Gastrocnemius medialis (tissue), 4 donors: ENCODE results near the gene UGT1A1. TPM values are rescaled to one million over a fixed set of nuclear protein-coding genes. Genes with fewer than 3 reads are reported as not detected.

ENCODE experiments used
- ATAC-seq, 2 donors: fragments of 150-250 bp; one replicate each; pipeline ENCODE4 v1.9.1; 2016
- DNase-seq, 2 donors: peaks; one replicate each; pipeline ENCODE4 v3.0.0-alpha.2; 2019
- H3K27ac ChIP-seq, 4 donors: fragments of 200-600 bp; sonication (generic); 1 replicate in 1 of 4; 2 replicates in 3 of 4; pipeline ENCODE4 v1.5.1; 2016 to 2018; ENCODE audit warnings: mild to moderate bottlenecking in 2 of 4, moderate library complexity in 1 of 4
- H3K27me3 ChIP-seq, 3 donors: fragments of 200-600 bp; sonication (generic) in 2 of 3; 1 replicate in 1 of 3; 2 replicates in 2 of 3; pipeline versions ENCODE4 v1.5.1 to v1.6.0; 2016 to 2019; ENCODE audit warnings: mild to moderate bottlenecking in 1 of 3, moderate library complexity in 1 of 3
- H3K36me3 ChIP-seq, 2 donors: fragments of 200-600 bp; sonication (generic) in 1 of 2; one replicate each; pipeline ENCODE4 v1.5.1; 2017 to 2018
- H3K4me1 ChIP-seq, 2 donors: fragments of 200-600 bp; sonication (generic) in 1 of 2; one replicate each; pipeline ENCODE4 v1.5.1; 2016 to 2017; ENCODE audit warnings: mild to moderate bottlenecking in 2 of 2
- H3K4me3 ChIP-seq, 4 donors: fragments of 200-600 bp; sonication (generic) in 3 of 4; 1 replicate in 1 of 4; 2 replicates in 3 of 4; pipeline ENCODE4 v1.5.1; 2016 to 2019; ENCODE audit warnings: mild to moderate bottlenecking in 2 of 4
- H3K9me3 ChIP-seq, 3 donors: fragments of 200-600 bp; sonication (generic) in 2 of 3; 1 replicate in 1 of 3; 2 replicates in 2 of 3; pipeline ENCODE4 v1.5.1; 2016 to 2019
- CTCF ChIP-seq, 5 experiments: fragments of 450-650 bp in 3 of 5; fragments of 200-600 bp in 2 of 5; sonication (generic) in 2 of 5; IDR thresholded peaks in 4 of 5; conservative IDR thresholded peaks in 1 of 5; 1 replicate in 4 of 5; 2 replicates in 1 of 5; pipeline ENCODE4 v1.5.1; 2016 to 2019; ENCODE audit warnings: antibody characterized with exemption in 5 of 5, mild to moderate bottlenecking in 3 of 5, moderate library complexity in 3 of 5
- POLR2A ChIP-seq, 2 donors: fragments of 450-650 bp; IDR thresholded peaks; one replicate each; pipeline ENCODE4 v1.6.1; 2017; ENCODE audit warnings: antibody characterized with exemption in 2 of 2, mild to moderate bottlenecking in 2 of 2, moderate library complexity in 2 of 2
- in situ Hi-C, 4 donors: fragments of 200-750 bp; cut with MboI; loops; one replicate each; pipeline versions ENCODE4 v1.15.0 to v1.8.0; 2017; ENCODE audit warnings: low sequenced_read_pairs in 4 of 4
- intact Hi-C: fragments of 100-400 bp; cut with DNase I; formaldehyde crosslinking; loops from one replicate; pipeline ENCODE4 v1.15.1; 2023; ENCODE audit warnings: low total_unique reads
- total RNA-seq, 4 donors: library from RNA; depleted of rRNA; stranded (reverse); fragments of >200 nt; gene quantifications; one replicate each; pipeline versions ENCODE4 v1.1.0 to v1.2.3, GENCODE V29; 2016

The UGT1A1 gene
- total RNA-seq, 4 donors from 2014 or later = 0.20 TPM; not detected in 3

GRCh38 chr2:233761040-233761769, 1.1 kb downstream of the UGT1A1 start:
- Histone ChIP-seq H3K4me3 (no peak overlapping the region), H3K27ac (no peak overlapping the region), H3K36me3 (no peaks in the 10 kb centered on the region), H3K27me3 (no peaks in the 10 kb centered on the region), H3K9me3 (no peaks in the 10 kb centered on the region), H3K4me1 (no peaks in the 10 kb centered on the region)
- no peak for ATAC-seq
- TF ChIP-seq POLR2A (IDR thresholded peaks at IDR 0.05) = no peak
- no peak for TF ChIP-seq CTCF (IDR thresholded peaks at IDR 0.05 in 4 of 5, conservative IDR thresholded peaks at IDR 0.05 in 1 of 5)
- no peak for DNase-seq
- intact Hi-C loops (no loop called here), in situ Hi-C loops (no loop called here)

GRCh38 chr2:233764264-233764663, 4.2 kb downstream of the UGT1A1 start:
- Histone ChIP-seq H3K27ac (no peak overlapping the region), H3K27me3 (peaks cover 0 to 2% (median 0%) of the 10 kb centered on the region in 3 donors), H3K4me1 (no peaks in the 10 kb centered on the region), H3K36me3 (no peaks in the 10 kb centered on the region), H3K9me3 (no peaks in the 10 kb centered on the region), H3K4me3 (no peak overlapping the region)
- ATAC-seq (no peak), DNase-seq (no peak)
- intact Hi-C loops (no loop called here), in situ Hi-C loops (no loop called here)
- no peak for TF ChIP-seq CTCF (IDR thresholded peaks at IDR 0.05 in 4 of 5, conservative IDR thresholded peaks at IDR 0.05 in 1 of 5)
- no peak for TF ChIP-seq POLR2A (IDR thresholded peaks at IDR 0.05)

- no peak for DNase-seq
- no peak overlapping the region for H3K27ac ChIP-seq
- no peak for TF ChIP-seq CTCF (IDR thresholded peaks at IDR 0.05 in 4 of 5, conservative IDR thresholded peaks at IDR 0.05 in 1 of 5)
- no peak for TF ChIP-seq POLR2A (IDR thresholded peaks at IDR 0.05)
- in situ Hi-C loops = no loop called here
- no peak overlapping the region for H3K4me3 ChIP-seq
- H3K4me1 ChIP-seq = no peaks in the 10 kb centered on the region
- intact Hi-C loops = no loop called here
- no peak for ATAC-seq
- H3K36me3 ChIP-seq = no peaks in the 10 kb centered on the region
- H3K27me3 ChIP-seq = peaks cover 0 to 2% (median 0%) of the 10 kb centered on the region in 3 donors
- H3K9me3 ChIP-seq = no peaks in the 10 kb centered on the region
Observed at GRCh38 chr2:233764761-233765160, 4.7 kb downstream of the UGT1A1 start.

- DNase-seq = no peak
- no peaks in the 10 kb centered on the region for H3K4me1 ChIP-seq
- TF ChIP-seq CTCF (IDR thresholded peaks at IDR 0.05 in 4 of 5, conservative IDR thresholded peaks at IDR 0.05 in 1 of 5) (no peak), POLR2A (IDR thresholded peaks at IDR 0.05) (no peak)
- H3K9me3 ChIP-seq = no peaks in the 10 kb centered on the region
- H3K27me3 ChIP-seq = peaks cover 0 to 2% (median 0%) of the 10 kb centered on the region in 3 donors
- intact Hi-C loops = no loop called here
- in situ Hi-C loops = no loop called here
- no peak for ATAC-seq
- no peak overlapping the region for H3K4me3 ChIP-seq
- H3K36me3 ChIP-seq = no peaks in the 10 kb centered on the region
- no peak overlapping the region for H3K27ac ChIP-seq
Observed at GRCh38 chr2:233766416-233766815, 6.3 kb downstream of the UGT1A1 start.
